Lung (tissue), 12 donors: Measurements from ENCODE around the gene HNF4A. TPM values are rescaled to one million over a fixed set of nuclear protein-coding genes. Genes with fewer than 3 reads are reported as not detected.

Source experiments
- ATAC-seq: fragments of 200-7000 bp; cut with Tn5 transposase; one replicate; pipeline ENCODE4 v1.9.1; 2020; ENCODE audit warnings: moderate number of reproducible peaks; ENCODE audit not compliant: insufficient read depth, low FRiP score
- DNase-seq, 3 donors: peaks; one replicate each; pipeline ENCODE4 v3.0.0-alpha.2; 2013 to 2017
- H3K27ac ChIP-seq, 2 donors: one replicate each; pipeline ENCODE4 v1.5.1; 2013; ENCODE audit warnings: mild to moderate bottlenecking in 2 of 2, moderate library complexity in 2 of 2, control low read depth in 1 of 2, inconsistent platforms in 1 of 2, low read depth in 1 of 2, low read length in 1 of 2
- H3K27me3 ChIP-seq, 3 donors: one replicate each; pipeline ENCODE4 v1.5.1; 2013; ENCODE audit warnings: low read length in 2 of 3; ENCODE audit not compliant: control insufficient read depth in 3 of 3, insufficient read depth in 3 of 3
- H3K36me3 ChIP-seq, 4 donors: one replicate each; pipeline ENCODE4 v1.5.1; 2013; ENCODE audit warnings: low read length in 4 of 4, mild to moderate bottlenecking in 1 of 4, moderate library complexity in 1 of 4; ENCODE audit not compliant: control insufficient read depth in 4 of 4, insufficient read depth in 4 of 4
- H3K4me1 ChIP-seq, 5 donors: one replicate each; pipeline ENCODE4 v1.5.1; 2013; ENCODE audit warnings: low read length in 5 of 5, mild to moderate bottlenecking in 2 of 5, moderate library complexity in 1 of 5; ENCODE audit not compliant: control insufficient read depth in 5 of 5, insufficient read depth in 5 of 5
- H3K4me3 ChIP-seq: one replicate; pipeline ENCODE4 v1.5.1; 2013; ENCODE audit warnings: mild to moderate bottlenecking, control low read depth, moderate library complexity
- H3K9ac ChIP-seq, 2 donors: one replicate each; pipeline ENCODE4 v1.5.1; 2013; ENCODE audit warnings: low read length in 2 of 2, control low read depth in 1 of 2; ENCODE audit not compliant: insufficient read depth in 1 of 2
- H3K9me3 ChIP-seq, 4 donors: one replicate each; pipeline ENCODE4 v1.5.1; 2013; ENCODE audit warnings: low read length in 3 of 4, mild to moderate bottlenecking in 1 of 4, moderate library complexity in 1 of 4; ENCODE audit not compliant: control insufficient read depth in 4 of 4, insufficient read depth in 3 of 4
- WGBS, 2 donors: extraction: QIAGEN DNeasy Blood & Tissue Kit; methylation state at CpG; one replicate each; pipeline ENCODE4 v1.1.7; 2013; 5-methylcytosine and 5-hydroxymethylcytosine counted together
- polyA plus RNA-seq, 2 donors: library from polyadenylated mRNA; stranded (reverse); fragments of 200-250 nt; gene quantifications; one replicate each; pipeline ENCODE4 v1.2.1, GENCODE V29; 2013
- total RNA-seq, 2 donors: library from RNA; depleted of rRNA in 1 of 2; stranded (reverse); fragments of >200 nt in 1 of 2; gene quantifications; one replicate each; pipeline ENCODE4 v1.2.1, GENCODE V29; 2014 to 2021
- TF ChIP-seq, protein P1 (sequence below): IDR thresholded peaks from 2 replicates; pipeline ENCODE4 v1.5.1; 2012; ENCODE audit warnings: mild to moderate bottlenecking; ENCODE audit errors: control extremely low read depth, extremely low read depth
- donor health status: control.
- donor health status: control.
- donor health status: Bipolar disorder and iron deficiency.
- donor health status: healthy.
- donor health status: DM: yes; HTN: yes; CAD: no.

The HNF4A gene
- total and polyA plus RNA-seq, 4 donors, result 0.14 to 1.3 (median 0.41) TPM

DNA sequence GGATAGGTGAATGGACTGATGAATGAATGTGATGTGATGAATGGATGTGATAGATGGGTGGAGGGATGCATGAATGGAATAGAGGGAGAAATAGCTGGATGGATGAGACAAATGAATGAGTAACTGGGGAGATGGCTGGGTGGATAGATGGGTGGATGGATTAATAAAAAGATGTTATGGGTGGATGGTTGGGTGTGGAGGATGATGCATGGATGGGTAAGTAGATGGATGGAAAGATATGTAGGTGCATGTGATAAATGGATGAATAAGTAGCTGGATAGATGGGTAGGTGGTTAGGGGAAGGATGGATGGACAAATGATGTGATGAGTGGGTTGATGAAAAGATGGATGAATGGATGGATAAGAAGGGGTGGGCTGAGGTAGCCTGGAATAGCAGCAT lies 4.7 kb downstream of the HNF4A start:
- ATAC-seq, result no peak
- peaks cover 0 to 36% (median 16%) of the 10 kb centered on the region in 5 donors for H3K4me1 ChIP-seq

DNA sequence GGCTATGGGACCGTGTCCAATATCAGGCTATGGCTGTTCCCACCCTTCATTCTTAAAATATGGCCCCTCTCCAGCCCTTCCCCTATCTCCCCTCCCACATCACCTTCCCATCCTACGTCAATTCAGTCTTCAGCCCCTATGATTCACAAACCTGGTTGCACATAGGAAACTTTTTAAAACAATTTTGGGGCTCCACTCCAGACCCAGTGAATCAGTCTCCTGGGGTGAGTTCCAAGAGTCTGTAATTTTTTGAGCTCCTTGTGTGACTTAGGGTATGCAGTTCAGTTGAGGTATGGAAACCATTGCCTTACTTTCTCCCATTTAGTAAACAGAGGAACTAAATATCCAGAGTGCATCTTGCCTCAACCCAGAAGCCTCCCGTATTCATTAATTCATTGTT lies 5.5 kb downstream of the HNF4A start:
- Histone ChIP-seq H3K4me1 (peaks cover 0 to 32% (median 13%) of the 10 kb centered on the region in 5 donors), H3K27ac (no peak overlapping the region), H3K36me3 (no peaks in the 10 kb centered on the region), H3K9me3 (no peaks in the 10 kb centered on the region), H3K4me3 (no peak overlapping the region), H3K9ac (no peak overlapping the region), H3K27me3 (no peaks in the 10 kb centered on the region)
- ATAC-seq (no peak), DNase-seq (no peak)
- 73 to 89% methylated on average over 3 of the region's 3 CpGs for WGBS, 2 donors
- TF ChIP-seq, protein P1, sequence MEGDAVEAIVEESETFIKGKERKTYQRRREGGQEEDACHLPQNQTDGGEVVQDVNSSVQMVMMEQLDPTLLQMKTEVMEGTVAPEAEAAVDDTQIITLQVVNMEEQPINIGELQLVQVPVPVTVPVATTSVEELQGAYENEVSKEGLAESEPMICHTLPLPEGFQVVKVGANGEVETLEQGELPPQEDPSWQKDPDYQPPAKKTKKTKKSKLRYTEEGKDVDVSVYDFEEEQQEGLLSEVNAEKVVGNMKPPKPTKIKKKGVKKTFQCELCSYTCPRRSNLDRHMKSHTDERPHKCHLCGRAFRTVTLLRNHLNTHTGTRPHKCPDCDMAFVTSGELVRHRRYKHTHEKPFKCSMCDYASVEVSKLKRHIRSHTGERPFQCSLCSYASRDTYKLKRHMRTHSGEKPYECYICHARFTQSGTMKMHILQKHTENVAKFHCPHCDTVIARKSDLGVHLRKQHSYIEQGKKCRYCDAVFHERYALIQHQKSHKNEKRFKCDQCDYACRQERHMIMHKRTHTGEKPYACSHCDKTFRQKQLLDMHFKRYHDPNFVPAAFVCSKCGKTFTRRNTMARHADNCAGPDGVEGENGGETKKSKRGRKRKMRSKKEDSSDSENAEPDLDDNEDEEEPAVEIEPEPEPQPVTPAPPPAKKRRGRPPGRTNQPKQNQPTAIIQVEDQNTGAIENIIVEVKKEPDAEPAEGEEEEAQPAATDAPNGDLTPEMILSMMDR, result no peak

More for the DNA sequence above, 4.7 kb downstream of the HNF4A start:
- Histone ChIP-seq H3K9ac (no peak overlapping the region), H3K9me3 (no peaks in the 10 kb centered on the region), H3K27ac (no peak overlapping the region), H3K4me3 (no peak overlapping the region), H3K36me3 (no peaks in the 10 kb centered on the region), H3K27me3 (no peaks in the 10 kb centered on the region)
- TF ChIP-seq, protein P1, result no peak
- DNase-seq, result no peak

DNA sequence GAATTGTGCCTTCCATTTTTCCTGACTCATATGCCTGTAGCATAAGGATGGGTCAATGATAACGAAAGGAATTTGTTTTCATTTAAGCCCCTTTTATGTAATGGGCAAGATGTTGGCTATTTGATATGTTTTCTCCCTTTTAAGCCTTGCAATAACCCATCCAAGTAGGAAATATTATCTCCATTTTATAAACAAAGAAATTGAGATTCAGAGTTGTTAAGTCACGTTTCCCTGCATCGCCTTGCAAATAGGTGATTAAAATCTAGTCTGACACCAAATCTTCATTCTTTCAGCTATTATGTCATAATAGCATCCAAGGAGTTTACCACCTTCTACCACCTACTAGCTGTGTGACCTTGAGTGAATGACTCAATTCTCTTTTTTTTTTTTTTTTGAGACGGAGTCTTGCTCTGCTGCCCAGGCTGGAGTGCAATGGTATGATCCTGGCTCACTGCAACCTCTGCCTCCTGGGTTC lies 7.0 kb downstream of the HNF4A start:
- WGBS, 2 donors, result 69 to 80% methylated on average over 4 of the region's 4 CpGs
- no peak overlapping the region for H3K9ac ChIP-seq

DNA sequence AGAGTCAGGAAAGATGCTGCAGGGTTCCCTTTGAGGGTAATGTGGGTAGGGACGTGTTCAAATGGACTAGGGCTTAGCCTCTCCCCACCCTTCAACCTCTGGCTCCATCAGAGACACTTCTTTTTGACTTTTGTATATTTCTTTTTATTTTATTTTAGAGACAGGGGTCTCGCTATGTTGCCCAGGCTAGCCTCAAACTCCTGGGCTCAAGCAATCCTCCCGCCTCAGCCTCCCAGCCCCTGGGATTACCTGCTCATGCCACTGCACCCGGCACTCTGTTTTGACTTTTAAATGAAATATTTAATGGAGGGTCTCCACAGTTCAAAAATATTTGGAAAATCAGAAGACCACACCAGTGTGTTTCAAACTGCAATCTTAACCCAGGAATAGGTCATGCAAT lies 8.6 kb downstream of the HNF4A start:
- ATAC-seq, result no peak
- no peak overlapping the region for H3K4me3 ChIP-seq
- WGBS, 2 donors, result 84 to 92% methylated on average over 4 of the region's 4 CpGs
- TF ChIP-seq, protein P1, result no peak
- no peaks in the 10 kb centered on the region for H3K27me3 ChIP-seq
- no peaks in the 10 kb centered on the region for H3K9me3 ChIP-seq
- H3K27ac ChIP-seq, result no peak overlapping the region
- H3K9ac ChIP-seq, result no peak overlapping the region
- H3K36me3 ChIP-seq, result no peaks in the 10 kb centered on the region
- no peak for DNase-seq
- peaks cover 0 to 4% (median 0%) of the 10 kb centered on the region in 5 donors for H3K4me1 ChIP-seq

More for the DNA sequence above, 7.0 kb downstream of the HNF4A start:
- Histone ChIP-seq H3K4me3 (no peak overlapping the region), H3K27me3 (no peaks in the 10 kb centered on the region), H3K9me3 (no peaks in the 10 kb centered on the region), H3K4me1 (peaks cover 0 to 18% (median 0%) of the 10 kb centered on the region in 5 donors), H3K36me3 (no peaks in the 10 kb centered on the region), H3K27ac (no peak overlapping the region)
- TF ChIP-seq, protein P1, result no peak
- DNase-seq, result no peak
- no peak for ATAC-seq
